Glutamatergic neuron (in vitro differentiated cells): Measurements from ENCODE around the gene RALA. TPM values are rescaled to one million over a fixed set of nuclear protein-coding genes. Genes with fewer than 3 reads are reported as not detected.

Experiments used
- DNase-seq: peaks from one replicate; pipeline ENCODE4 v3.0.0; 2022
- H3K27ac Mint-ChIP-seq: one replicate; pipeline ENCODE4 v1.8.0; 2020; ENCODE audit warnings: mild to moderate bottlenecking, mixed read lengths, inconsistent platforms; ENCODE audit not compliant: unreplicated experiment
- H3K27me3 Mint-ChIP-seq: one replicate; pipeline ENCODE4 v1.8.0; 2020; ENCODE audit warnings: mild to moderate bottlenecking, moderate library complexity, mixed read lengths, inconsistent platforms; ENCODE audit not compliant: unreplicated experiment
- H3K36me3 Mint-ChIP-seq: one replicate; pipeline ENCODE4 v1.8.0; 2020; ENCODE audit warnings: mild to moderate bottlenecking, mixed read lengths, inconsistent platforms; ENCODE audit not compliant: unreplicated experiment
- H3K4me1 Mint-ChIP-seq: one replicate; pipeline ENCODE4 v1.8.0; 2020; ENCODE audit warnings: mild to moderate bottlenecking, low read depth, mixed read lengths, inconsistent platforms; ENCODE audit not compliant: unreplicated experiment
- H3K4me3 Mint-ChIP-seq: one replicate; pipeline ENCODE4 v1.8.0; 2020; ENCODE audit warnings: mild to moderate bottlenecking, mixed read lengths, inconsistent platforms; ENCODE audit not compliant: unreplicated experiment
- H3K9me3 Mint-ChIP-seq: one replicate; pipeline ENCODE4 v1.8.0; 2020; ENCODE audit warnings: mild to moderate bottlenecking, moderate library complexity, mixed read lengths, inconsistent platforms; ENCODE audit not compliant: unreplicated experiment
- total RNA-seq: library from RNA; stranded (reverse); fragmentation: NEBNext Ultra II Directional; extraction: Animal tissue kit (Norgen Biotek cat#: 25700); gene quantifications from one replicate; pipeline ENCODE4 v1.2.1, GENCODE V29; 2021; ENCODE audit not compliant: unreplicated experiment
- TF ChIP-seq, protein P1 (sequence below): fragments of 200-600 bp; sonication (generic); IDR thresholded peaks from one replicate; pipeline ENCODE4 v1.5.0; 2021; ENCODE audit not compliant: partially characterized antibody, unreplicated experiment

RALA gene
- total RNA-seq, 1 donor from 2014 or later, result 69.9 TPM

DNA sequence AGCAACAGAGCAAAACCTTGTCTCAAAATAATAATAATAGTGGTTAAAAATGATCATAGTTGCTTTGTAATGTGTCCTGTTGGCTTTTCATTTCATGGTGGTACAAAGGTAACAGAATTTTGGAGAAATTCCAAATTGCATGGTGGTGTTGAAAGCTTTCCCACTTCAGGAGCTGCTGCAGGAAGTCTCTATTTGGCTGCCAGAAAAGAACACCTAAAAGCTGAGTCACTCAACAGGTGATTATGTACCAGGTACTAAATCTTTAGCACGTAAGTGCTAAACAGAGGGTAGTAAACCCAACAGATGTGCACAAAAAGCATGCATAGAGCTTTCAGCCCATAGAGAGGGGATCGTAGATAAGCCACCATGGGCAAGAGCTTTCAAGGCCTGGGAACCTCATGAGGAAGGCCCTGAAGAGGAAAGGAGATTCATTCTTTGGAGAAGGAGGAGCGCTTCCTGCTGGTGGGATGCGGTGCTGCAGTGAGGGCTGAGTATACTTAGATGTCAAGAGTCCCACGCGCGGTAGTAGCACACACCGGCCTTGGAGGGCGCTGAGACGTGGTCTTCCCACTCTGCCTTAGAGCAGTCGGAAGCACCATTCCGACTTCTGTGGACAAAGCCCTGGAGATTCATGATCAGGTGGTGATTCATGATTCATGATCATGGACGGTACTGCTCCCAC lies 118.7 kb downstream of the RALA start:
- no peaks in the 10 kb centered on the region for H3K27me3 Mint-ChIP-seq
- H3K4me3 Mint-ChIP-seq, result no peak overlapping the region

DNA sequence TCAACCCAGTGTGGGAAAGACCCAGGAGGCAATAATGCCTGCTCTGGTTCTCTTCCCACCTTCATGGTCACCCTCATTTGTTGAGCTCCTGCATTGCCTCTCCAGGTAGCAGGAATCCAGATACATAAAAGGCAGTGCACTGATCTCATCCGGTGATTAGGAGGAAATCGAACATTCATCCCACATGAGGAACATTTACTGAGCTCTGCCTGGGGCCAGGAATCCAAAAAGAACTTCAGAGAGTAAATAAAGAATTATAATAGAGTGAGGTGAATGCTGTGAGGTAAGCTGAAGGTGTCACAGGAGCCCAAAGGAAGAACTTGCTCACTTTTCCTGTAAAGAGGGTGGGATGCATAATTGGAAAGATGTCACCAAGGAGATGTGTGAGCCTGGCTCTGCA lies 121.2 kb downstream of the RALA start:
- no peaks in the 10 kb centered on the region for H3K27me3 Mint-ChIP-seq
- TF ChIP-seq, protein P1, sequence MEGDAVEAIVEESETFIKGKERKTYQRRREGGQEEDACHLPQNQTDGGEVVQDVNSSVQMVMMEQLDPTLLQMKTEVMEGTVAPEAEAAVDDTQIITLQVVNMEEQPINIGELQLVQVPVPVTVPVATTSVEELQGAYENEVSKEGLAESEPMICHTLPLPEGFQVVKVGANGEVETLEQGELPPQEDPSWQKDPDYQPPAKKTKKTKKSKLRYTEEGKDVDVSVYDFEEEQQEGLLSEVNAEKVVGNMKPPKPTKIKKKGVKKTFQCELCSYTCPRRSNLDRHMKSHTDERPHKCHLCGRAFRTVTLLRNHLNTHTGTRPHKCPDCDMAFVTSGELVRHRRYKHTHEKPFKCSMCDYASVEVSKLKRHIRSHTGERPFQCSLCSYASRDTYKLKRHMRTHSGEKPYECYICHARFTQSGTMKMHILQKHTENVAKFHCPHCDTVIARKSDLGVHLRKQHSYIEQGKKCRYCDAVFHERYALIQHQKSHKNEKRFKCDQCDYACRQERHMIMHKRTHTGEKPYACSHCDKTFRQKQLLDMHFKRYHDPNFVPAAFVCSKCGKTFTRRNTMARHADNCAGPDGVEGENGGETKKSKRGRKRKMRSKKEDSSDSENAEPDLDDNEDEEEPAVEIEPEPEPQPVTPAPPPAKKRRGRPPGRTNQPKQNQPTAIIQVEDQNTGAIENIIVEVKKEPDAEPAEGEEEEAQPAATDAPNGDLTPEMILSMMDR, result no peak
- no peak overlapping the region for H3K4me3 Mint-ChIP-seq

More for the DNA sequence above, 118.7 kb downstream of the RALA start:
- Mint-ChIP-seq H3K4me1 (peaks cover 7% of the 10 kb centered on the region), H3K36me3 (no peaks in the 10 kb centered on the region), H3K27ac (no peak overlapping the region), H3K9me3 (peaks cover 3% of the 10 kb centered on the region)
- TF ChIP-seq, protein P1, result peak; percentile 49
- peak; percentile 54 for DNase-seq

DNA sequence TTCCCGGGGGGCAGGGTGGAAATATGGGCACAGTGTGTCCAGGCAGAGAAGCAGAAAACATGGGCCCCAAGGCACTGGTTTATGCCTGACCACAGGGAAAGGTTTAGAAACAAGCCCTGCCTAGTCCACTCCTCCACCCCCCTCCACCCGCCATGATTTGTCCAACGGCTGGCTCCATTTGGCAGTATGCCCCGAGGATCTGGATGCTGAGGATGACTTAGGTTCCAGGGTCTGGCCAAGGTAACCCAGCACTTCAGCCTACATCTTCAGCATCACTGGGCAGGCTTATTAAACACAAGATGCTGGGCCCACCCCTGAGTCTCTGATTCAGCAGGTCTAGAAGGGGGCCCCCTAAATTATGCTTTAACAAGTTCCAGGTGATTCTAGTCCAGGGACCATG lies 121.9 kb downstream of the RALA start:
- peaks cover 3% of the 10 kb centered on the region for H3K9me3 Mint-ChIP-seq
- no peak for DNase-seq
- no peak overlapping the region for H3K27ac Mint-ChIP-seq
- H3K27me3 Mint-ChIP-seq, result no peaks in the 10 kb centered on the region
- TF ChIP-seq, protein P1, result no peak
- no peak overlapping the region for H3K4me3 Mint-ChIP-seq
- H3K36me3 Mint-ChIP-seq, result no peaks in the 10 kb centered on the region
- H3K4me1 Mint-ChIP-seq, result peaks cover 7% of the 10 kb centered on the region

More for the DNA sequence above, 121.2 kb downstream of the RALA start:
- Mint-ChIP-seq H3K4me1 (peaks cover 7% of the 10 kb centered on the region), H3K27ac (no peak overlapping the region), H3K36me3 (no peaks in the 10 kb centered on the region), H3K9me3 (peaks cover 3% of the 10 kb centered on the region)
- no peak for DNase-seq

DNA sequence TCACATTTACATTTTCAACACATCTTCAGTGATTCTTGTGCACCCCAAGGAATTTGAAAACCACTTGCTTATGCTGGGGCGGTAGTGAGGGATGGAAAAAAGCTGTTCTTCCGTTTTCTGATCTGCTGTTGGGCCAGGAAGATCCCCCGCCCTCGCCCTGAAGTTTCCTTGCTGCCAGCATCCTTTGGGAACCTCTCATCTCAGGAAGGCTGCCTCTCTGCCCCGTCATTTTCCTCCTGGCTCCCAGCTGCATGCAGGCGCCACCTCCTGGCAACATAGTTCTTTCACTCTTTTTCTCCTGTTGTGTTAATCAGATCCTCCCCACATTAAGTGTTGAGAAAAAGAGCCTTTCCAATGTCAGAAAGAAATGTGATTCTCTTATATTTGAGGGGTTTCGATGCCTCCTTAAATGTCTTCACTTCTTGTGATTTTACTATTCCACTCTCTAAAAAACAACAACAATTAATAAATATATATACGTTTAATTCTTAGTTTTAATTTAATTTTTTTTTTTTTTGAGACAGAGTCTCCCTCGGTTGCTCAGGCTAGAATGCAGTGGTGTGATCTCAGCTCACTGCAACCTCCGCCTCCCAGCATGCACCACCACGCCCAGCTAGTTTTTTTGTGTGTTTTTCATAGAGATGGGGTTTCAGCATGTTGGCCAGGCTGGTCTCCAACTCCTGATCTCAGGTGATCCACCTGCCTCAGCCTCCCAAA lies 122.9 kb downstream of the RALA start:
- Mint-ChIP-seq H3K9me3 (peaks cover 1% of the 10 kb centered on the region), H3K36me3 (no peaks in the 10 kb centered on the region), H3K27me3 (no peaks in the 10 kb centered on the region), H3K4me3 (peak overlapping the region; percentile 32), H3K4me1 (peaks cover 7% of the 10 kb centered on the region), H3K27ac (peak overlapping the region; percentile 7)
- DNase-seq, result peak; percentile 82
- TF ChIP-seq, protein P1, result peak; percentile 42

DNA sequence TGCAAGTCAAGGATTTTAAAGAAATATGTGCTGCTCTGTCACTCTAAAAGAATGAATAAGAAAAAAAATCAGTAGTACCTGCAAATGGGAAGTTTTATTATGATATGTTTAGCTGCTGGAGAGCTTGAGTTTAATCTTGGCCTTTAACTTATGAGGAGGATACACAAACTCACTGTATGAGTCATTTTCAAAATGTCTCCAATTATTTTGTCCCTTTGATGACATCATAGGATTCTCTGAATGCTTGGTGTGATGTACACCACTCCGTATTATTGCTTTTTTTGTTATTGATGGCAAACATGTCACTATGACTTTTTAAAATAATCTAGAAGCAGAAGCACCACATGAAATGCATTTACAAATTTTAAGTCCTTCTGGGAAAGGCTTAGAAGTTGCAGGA lies 125.8 kb downstream of the RALA start:
- H3K27ac Mint-ChIP-seq, result no peak overlapping the region
- H3K9me3 Mint-ChIP-seq, result no peaks in the 10 kb centered on the region
- peaks cover 7% of the 10 kb centered on the region for H3K36me3 Mint-ChIP-seq
- TF ChIP-seq, protein P1, result no peak
- no peaks in the 10 kb centered on the region for H3K27me3 Mint-ChIP-seq
- DNase-seq, result no peak
- peaks cover 7% of the 10 kb centered on the region for H3K4me1 Mint-ChIP-seq
- no peak overlapping the region for H3K4me3 Mint-ChIP-seq
